Smooth muscle cell (in vitro differentiated cells): ENCODE data around the gene PLAC1. TPM values are rescaled to one million over a fixed set of nuclear protein-coding genes. Genes with fewer than 3 reads are reported as not detected.

ENCODE experiments used
- DNase-seq: peaks from one replicate; lab custom pipeline; 2025; ENCODE audit not compliant: unreplicated experiment; lab: John Stamatoyannopoulos, UW
- H2AFZ ChIP-seq: fragments of 200-600 bp; sonication (generic); 2 replicates; pipeline ENCODE4 v1.6.0; 2016; ENCODE audit warnings: antibody characterized with exemption, low read depth, mild to moderate bottlenecking
- H3F3A ChIP-seq: fragments of 200-600 bp; sonication (generic); 2 replicates; pipeline ENCODE4 v1.6.0; 2017; ENCODE audit warnings: antibody characterized with exemption, low read depth
- H3K27ac ChIP-seq: fragments of 200-600 bp; sonication (generic); 2 replicates; pipeline ENCODE4 v1.5.1; 2016; ENCODE audit warnings: low read depth, mild to moderate bottlenecking
- H3K27me3 ChIP-seq: fragments of 200-600 bp; sonication (generic); 2 replicates; pipeline ENCODE4 v1.6.1; 2016; ENCODE audit warnings: low read depth, mild to moderate bottlenecking
- H3K36me3 ChIP-seq: fragments of 200-600 bp; sonication (generic); 2 replicates; pipeline ENCODE4 v1.5.1; 2016; ENCODE audit warnings: low read depth
- H3K4me1 ChIP-seq: fragments of 200-600 bp; sonication (generic); 2 replicates; pipeline ENCODE4 v1.5.1; 2016; ENCODE audit warnings: low read depth
- H3K4me2 ChIP-seq: fragments of 200-600 bp; sonication (generic); 2 replicates; pipeline ENCODE4 v1.6.0; 2016; ENCODE audit warnings: mild to moderate bottlenecking
- H3K4me3 ChIP-seq: fragments of 200-600 bp; sonication (generic); 2 replicates; pipeline ENCODE4 v1.5.1; 2016; ENCODE audit warnings: mild to moderate bottlenecking
- H3K79me2 ChIP-seq: fragments of 200-600 bp; sonication (generic); 2 replicates; pipeline ENCODE4 v1.6.0; 2016; ENCODE audit warnings: low read depth, mild to moderate bottlenecking
- H3K9ac ChIP-seq: fragments of 200-600 bp; sonication (generic); 2 replicates; pipeline ENCODE4 v1.6.0; 2016; ENCODE audit warnings: low read depth
- H3K9me3 ChIP-seq: fragments of 200-600 bp; sonication (generic); replicated peaks from 2 replicates; pipeline ENCODE4 v1.5.1; 2016; ENCODE audit warnings: low read depth
- H4K20me1 ChIP-seq: fragments of 200-600 bp; sonication (generic); 2 replicates; pipeline ENCODE4 v1.6.0; 2016; ENCODE audit warnings: low read depth
- WGBS: methylation state at CpG from one replicate; pipeline ENCODE4 v1.1.7; 2016; ENCODE audit warnings: low lambda C conversion rate; 5-methylcytosine and 5-hydroxymethylcytosine counted together
- polyA plus RNA-seq: library from polyadenylated mRNA; unstranded; fragments of >200 nt; fragmentation: Nextera tagmentation; extraction: Ambion mirVana; gene quantifications from 2 replicates; pipeline ENCODE4 v1.2.1, GENCODE V29; 2016
- total RNA-seq: library from RNA; depleted of rRNA; stranded (reverse); fragments of >200 nt; gene quantifications from 2 replicates; pipeline ENCODE4 v1.2.3, GENCODE V29; 2014
- TF ChIP-seq, protein P1 (sequence below): fragments of 200-600 bp; sonication (generic); IDR thresholded peaks from 2 replicates; pipeline ENCODE4 v1.5.1; 2017; ENCODE audit warnings: borderline replicate concordance, mild to moderate bottlenecking, antibody characterized with exemption; ENCODE audit not compliant: insufficient read depth, poor library complexity, severe bottlenecking

The PLAC1 gene
- total and polyA plus RNA-seq, 2 experiments from 2014 or later = 0.31 to 1.1 TPM

DNA sequence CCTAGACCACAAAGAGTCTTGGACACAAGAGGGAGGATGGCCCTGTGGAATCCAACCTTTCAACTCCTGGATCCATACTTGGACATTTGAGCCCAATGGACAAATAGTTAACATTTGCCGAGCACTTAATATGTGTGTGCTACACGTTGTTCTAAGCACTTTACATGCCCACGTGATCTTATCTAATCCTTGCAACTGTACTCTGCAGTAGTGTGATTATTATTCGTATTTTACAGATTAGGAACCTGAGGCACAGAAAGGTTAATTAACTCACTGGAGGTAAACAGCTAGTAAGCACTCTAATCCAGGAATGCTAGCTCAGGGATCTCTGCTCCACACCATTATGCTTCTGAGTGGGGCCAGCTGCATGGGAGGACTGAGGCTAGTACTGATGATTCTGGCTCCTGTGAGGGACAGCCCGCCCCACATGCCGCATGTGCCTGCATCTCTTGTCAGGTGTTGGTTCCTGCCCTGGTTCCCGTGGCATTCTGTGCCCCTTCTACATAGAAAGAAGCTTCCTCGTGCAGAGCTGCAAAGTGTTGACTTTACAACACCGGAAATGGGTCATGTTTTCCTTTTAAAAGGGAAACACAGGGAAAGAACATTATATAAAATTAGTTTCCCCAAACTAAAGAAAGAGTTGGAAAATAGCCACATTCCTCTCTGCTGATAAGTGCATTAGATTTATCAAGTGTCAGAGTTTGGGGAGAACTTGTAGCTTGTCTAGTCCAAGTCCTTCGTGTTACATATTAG lies 34.8 kb downstream of the PLAC1 start:
- no peak for DNase-seq
- H3K4me1 ChIP-seq = no peaks in the 10 kb centered on the region
- no peak overlapping the region for H3K9ac ChIP-seq
- H2AFZ ChIP-seq = no peak overlapping the region
- H3K27ac ChIP-seq = peak overlapping the region; percentile 69
- no peaks in the 10 kb centered on the region for H3K9me3 ChIP-seq
- 52% methylated on average over 10 of the region's 10 CpGs for WGBS
- H3K4me2 ChIP-seq = peak overlapping the region; percentile 40
- H3F3A ChIP-seq = peaks cover 5% of the 10 kb centered on the region
- H3K36me3 ChIP-seq = no peaks in the 10 kb centered on the region
- no peaks in the 10 kb centered on the region for H3K27me3 ChIP-seq
- no peaks in the 10 kb centered on the region for H3K79me2 ChIP-seq
- H4K20me1 ChIP-seq = no peaks in the 10 kb centered on the region
- TF ChIP-seq, protein P1, sequence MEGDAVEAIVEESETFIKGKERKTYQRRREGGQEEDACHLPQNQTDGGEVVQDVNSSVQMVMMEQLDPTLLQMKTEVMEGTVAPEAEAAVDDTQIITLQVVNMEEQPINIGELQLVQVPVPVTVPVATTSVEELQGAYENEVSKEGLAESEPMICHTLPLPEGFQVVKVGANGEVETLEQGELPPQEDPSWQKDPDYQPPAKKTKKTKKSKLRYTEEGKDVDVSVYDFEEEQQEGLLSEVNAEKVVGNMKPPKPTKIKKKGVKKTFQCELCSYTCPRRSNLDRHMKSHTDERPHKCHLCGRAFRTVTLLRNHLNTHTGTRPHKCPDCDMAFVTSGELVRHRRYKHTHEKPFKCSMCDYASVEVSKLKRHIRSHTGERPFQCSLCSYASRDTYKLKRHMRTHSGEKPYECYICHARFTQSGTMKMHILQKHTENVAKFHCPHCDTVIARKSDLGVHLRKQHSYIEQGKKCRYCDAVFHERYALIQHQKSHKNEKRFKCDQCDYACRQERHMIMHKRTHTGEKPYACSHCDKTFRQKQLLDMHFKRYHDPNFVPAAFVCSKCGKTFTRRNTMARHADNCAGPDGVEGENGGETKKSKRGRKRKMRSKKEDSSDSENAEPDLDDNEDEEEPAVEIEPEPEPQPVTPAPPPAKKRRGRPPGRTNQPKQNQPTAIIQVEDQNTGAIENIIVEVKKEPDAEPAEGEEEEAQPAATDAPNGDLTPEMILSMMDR = no peak
- H3K4me3 ChIP-seq = no peak overlapping the region

GRCh38 chrX:134622813-134623185 lies 35.5 kb downstream of the PLAC1 start:
- no peaks in the 10 kb centered on the region for H4K20me1 ChIP-seq
- H3K36me3 ChIP-seq = no peaks in the 10 kb centered on the region
- no peak overlapping the region for H3K4me3 ChIP-seq
- WGBS = 46% methylated on average over 2 of the region's 2 CpGs
- no peak for DNase-seq
- no peaks in the 10 kb centered on the region for H3K4me1 ChIP-seq
- peak overlapping the region; percentile 69 for H3K27ac ChIP-seq
- TF ChIP-seq, protein P1 = no peak
- H3F3A ChIP-seq = peaks cover 5% of the 10 kb centered on the region
- no peaks in the 10 kb centered on the region for H3K9me3 ChIP-seq
- no peak overlapping the region for H2AFZ ChIP-seq
- peak overlapping the region; percentile 40 for H3K4me2 ChIP-seq
- no peaks in the 10 kb centered on the region for H3K27me3 ChIP-seq
- H3K9ac ChIP-seq = no peak overlapping the region
- no peaks in the 10 kb centered on the region for H3K79me2 ChIP-seq

DNA sequence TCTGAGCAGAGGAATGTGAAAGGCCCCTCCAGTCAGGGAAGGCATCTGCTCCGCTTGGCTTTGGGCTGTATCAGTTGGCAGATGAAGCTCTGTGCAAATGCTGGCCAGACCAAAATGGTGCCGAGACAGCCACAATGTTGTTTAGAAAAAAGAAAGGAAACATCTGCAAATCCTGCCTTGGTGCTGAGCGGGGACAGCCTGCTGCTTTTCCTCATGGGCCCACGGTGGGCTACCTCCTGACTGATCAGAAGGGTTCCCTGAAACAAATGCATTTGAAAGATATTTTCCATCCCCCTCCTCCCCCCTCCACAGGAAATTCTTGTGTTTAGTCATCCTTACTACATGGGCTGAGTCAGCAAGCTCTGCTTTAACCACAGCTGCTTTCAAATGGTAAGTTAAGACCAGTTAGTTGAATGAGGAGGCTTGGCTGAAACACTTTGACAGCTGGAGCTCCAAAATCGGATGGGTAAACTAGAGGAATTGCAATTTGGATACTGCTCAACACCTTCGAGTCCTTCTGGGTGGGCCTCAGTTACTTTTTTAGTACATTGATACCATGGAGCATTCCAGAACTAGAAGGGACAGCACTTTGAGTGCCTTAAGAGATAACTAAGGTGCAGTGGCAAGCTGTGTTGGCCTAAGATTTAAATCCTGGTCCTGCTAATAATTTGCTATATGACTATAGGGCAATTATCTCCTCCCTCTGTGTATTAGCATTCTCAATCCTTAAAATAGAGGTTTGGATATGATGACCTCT lies 36.0 kb downstream of the PLAC1 start:
- Histone ChIP-seq H3K27me3 (no peaks in the 10 kb centered on the region), H3F3A (peaks cover 5% of the 10 kb centered on the region), H3K79me2 (no peaks in the 10 kb centered on the region), H3K36me3 (no peaks in the 10 kb centered on the region), H3K27ac (peak overlapping the region; percentile 69), H3K4me2 (peak overlapping the region; percentile 40), H3K9ac (no peak overlapping the region), H3K4me1 (no peaks in the 10 kb centered on the region), H3K4me3 (no peak overlapping the region), H4K20me1 (no peaks in the 10 kb centered on the region), H2AFZ (no peak overlapping the region), H3K9me3 (no peaks in the 10 kb centered on the region)
- WGBS = 27% methylated on average over 6 of the region's 6 CpGs
- DNase-seq = no peak
- TF ChIP-seq, protein P1 = no peak
